HG03097 (cell line): ENCODE measurements around the gene ITLN1.

Source experiments
- ATAC-seq: cut with Tn5 transposase; IDR thresholded peaks from one replicate; pipeline ENCODE4 v1.9.1; 2021; ENCODE audit not compliant: unreplicated experiment, low FRiP score

Gene ITLN1

DNA sequence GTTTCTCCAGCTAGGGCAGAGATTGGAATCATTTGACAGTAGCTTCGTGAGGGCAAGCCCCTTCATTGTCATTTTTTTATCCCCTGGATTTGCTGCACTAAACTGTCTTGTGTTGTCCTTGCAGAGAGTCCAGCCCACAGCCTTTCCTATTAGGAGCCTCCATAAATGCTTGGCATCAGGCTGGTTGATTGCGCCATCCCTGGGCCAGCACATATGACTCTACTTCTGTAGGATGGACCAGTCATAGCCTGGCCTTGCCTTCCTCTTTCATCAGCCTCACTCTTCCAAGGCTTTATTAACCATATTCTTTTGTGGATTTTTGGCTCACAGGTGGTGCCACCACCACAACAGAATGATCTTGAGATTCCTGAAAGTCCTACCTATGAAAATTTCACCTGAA is 57.6 kb downstream of the ITLN1 start:
- no peak for ATAC-seq

DNA sequence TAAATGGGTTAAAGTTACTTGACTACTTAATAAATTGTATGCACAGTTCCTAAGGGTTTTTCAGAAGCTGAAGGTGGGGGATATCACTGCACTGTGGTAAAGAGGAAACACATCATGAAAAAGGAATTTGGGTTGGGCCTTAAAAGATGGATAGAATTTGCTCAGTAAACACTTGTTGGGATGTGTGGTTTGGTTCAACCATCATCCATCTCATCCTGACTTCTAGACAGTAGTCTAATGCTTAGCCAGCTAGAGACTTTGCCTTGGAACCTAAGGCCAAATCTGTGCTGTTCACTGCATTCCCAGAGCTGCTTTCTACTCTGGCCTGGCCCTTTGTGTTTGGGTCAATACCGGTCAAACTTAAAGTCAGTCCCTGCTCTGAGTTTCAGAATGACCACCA is 58.4 kb downstream of the ITLN1 start:
- ATAC-seq: no peak
